ENCODE measurements around the gene MCOLN1. TPM values are rescaled to one million over a fixed set of nuclear protein-coding genes. Genes with fewer than 3 reads are reported as not detected.

MCOLN1 gene
- total RNA-seq, 1 donor from 2014 or later: 33.3 TPM

GRCh38 chr19:7516333-7516732 is 6.1 kb upstream of the MCOLN1 start:
- H3K27ac Mint-ChIP-seq (ENCODE audit: unreplicated experiment): peak overlapping the region; percentile 89
- H3K27me3 Mint-ChIP-seq (ENCODE audit: unreplicated experiment): no peaks in the 10 kb centered on the region
- no peaks in the 10 kb centered on the region for H3K9me3 Mint-ChIP-seq (ENCODE audit: unreplicated experiment)
- peaks cover 7% of the 10 kb centered on the region for H3K36me3 Mint-ChIP-seq (ENCODE audit: unreplicated experiment)
- no peak for DNase-seq (ENCODE audit: extremely low spot score, unreplicated experiment)
- H3K4me3 Mint-ChIP-seq (ENCODE audit: unreplicated experiment): peak overlapping the region; percentile 80
- no peak for TF ChIP-seq CTCF (IDR thresholded peaks at IDR 0.05)
- peaks cover 26% of the 10 kb centered on the region for H3K4me1 Mint-ChIP-seq (ENCODE audit: unreplicated experiment)

- Mint-ChIP-seq H3K27me3 (ENCODE audit: unreplicated experiment) (no peaks in the 10 kb centered on the region), H3K36me3 (ENCODE audit: unreplicated experiment) (peaks cover 7% of the 10 kb centered on the region), H3K4me1 (ENCODE audit: unreplicated experiment) (peaks cover 30% of the 10 kb centered on the region), H3K4me3 (ENCODE audit: unreplicated experiment) (peak overlapping the region; percentile 80), H3K27ac (ENCODE audit: unreplicated experiment) (peak overlapping the region; percentile 89), H3K9me3 (ENCODE audit: unreplicated experiment) (no peaks in the 10 kb centered on the region)
- DNase-seq (ENCODE audit: extremely low spot score, unreplicated experiment): no peak
- TF ChIP-seq CTCF (IDR thresholded peaks at IDR 0.05): no peak
Observed at GRCh38 chr19:7516878-7517277, 5.5 kb upstream of the MCOLN1 start.

GRCh38 chr19:7519361-7520130 is 2.9 kb upstream of the MCOLN1 start:
- TF ChIP-seq CTCF (IDR thresholded peaks at IDR 0.05): no peak
- Mint-ChIP-seq H3K4me1 (ENCODE audit: unreplicated experiment) (peaks cover 39% of the 10 kb centered on the region), H3K36me3 (ENCODE audit: unreplicated experiment) (peaks cover 7% of the 10 kb centered on the region), H3K27ac (ENCODE audit: unreplicated experiment) (no peak overlapping the region), H3K4me3 (ENCODE audit: unreplicated experiment) (peak overlapping the region; percentile 38), H3K9me3 (ENCODE audit: unreplicated experiment) (no peaks in the 10 kb centered on the region), H3K27me3 (ENCODE audit: unreplicated experiment) (no peaks in the 10 kb centered on the region)
- DNase-seq (ENCODE audit: extremely low spot score, unreplicated experiment): no peak

GRCh38 chr19:7520131-7521051 is 2.0 kb upstream of the MCOLN1 start:
- H3K27ac Mint-ChIP-seq (ENCODE audit: unreplicated experiment): no peak overlapping the region
- no peaks in the 10 kb centered on the region for H3K27me3 Mint-ChIP-seq (ENCODE audit: unreplicated experiment)
- no peak for DNase-seq (ENCODE audit: extremely low spot score, unreplicated experiment)
- no peak overlapping the region for H3K4me3 Mint-ChIP-seq (ENCODE audit: unreplicated experiment)
- peaks cover 7% of the 10 kb centered on the region for H3K36me3 Mint-ChIP-seq (ENCODE audit: unreplicated experiment)
- H3K9me3 Mint-ChIP-seq (ENCODE audit: unreplicated experiment): no peaks in the 10 kb centered on the region
- no peak for TF ChIP-seq CTCF (IDR thresholded peaks at IDR 0.05)
- peaks cover 33% of the 10 kb centered on the region for H3K4me1 Mint-ChIP-seq (ENCODE audit: unreplicated experiment)
